GM13976 (cell line): ENCODE measurements around the gene CMTM8.
A peak's percentile ranks its signal among the peaks of the same experiment; 100 is the strongest.

Source experiments
- DNase-seq: peaks from one replicate; pipeline ENCODE4 v3.0.0; 2012; ENCODE audit warnings: low spot score
- CTCF ChIP-seq: IDR thresholded peaks from 2 replicates; pipeline ENCODE4 v1.5.1; 2012; ENCODE audit warnings: borderline replicate concordance, mild to moderate bottlenecking; ENCODE audit not compliant: insufficient read depth; ENCODE audit errors: extremely low read depth, missing control alignments, control extremely low read depth
- in situ Hi-C: fragments of 300-500 bp; cut with MboI; formaldehyde crosslinking; loops from one replicate; pipeline ENCODE4 v1.12.0; 2022; ENCODE audit warnings: low sequenced_read_pairs, mixed read lengths, inconsistent platforms; ENCODE audit not compliant: unreplicated experiment

The CMTM8 gene

GRCh38 chr3:32392536-32393302 lies 154.2 kb downstream of the CMTM8 start:
- DNase-seq, result peak; percentile 37
- TF ChIP-seq CTCF, result no peak
- in situ Hi-C loops, result no loop called here

GRCh38 chr3:32395496-32395895 lies 157.0 kb downstream of the CMTM8 start:
- DNase-seq, result no peak
- in situ Hi-C loops, result no loop called here
- TF ChIP-seq CTCF, result no peak

- in situ Hi-C loops, result no loop called here
- no peak for DNase-seq
Observed at GRCh38 chr3:32397941-32398340, 159.5 kb downstream of the CMTM8 start.

GRCh38 chr3:32398531-32398930 lies 160.1 kb downstream of the CMTM8 start:
- TF ChIP-seq CTCF, result no peak
- in situ Hi-C loops, result no loop called here
- DNase-seq, result no peak

More at GRCh38 chr3:32397941-32398340, 159.5 kb downstream of the CMTM8 start:
- no peak for TF ChIP-seq CTCF

- TF ChIP-seq CTCF, result peak; percentile 30
- in situ Hi-C loops, result no loop called here
- DNase-seq, result peak; percentile 53
Observed at GRCh38 chr3:32399030-32399620, 160.6 kb downstream of the CMTM8 start.

GRCh38 chr3:32401126-32401525 lies 162.6 kb downstream of the CMTM8 start:
- in situ Hi-C loops, result no loop called here
- TF ChIP-seq CTCF, result no peak
- DNase-seq, result no peak
